Cardiac muscle cell (in vitro differentiated cells and primary cell): ENCODE data around the gene ANKRD9. TPM values are rescaled to one million over a fixed set of nuclear protein-coding genes. Genes with fewer than 3 reads are reported as not detected.

Experiments
- DNase-seq, 2 donors: peaks; one replicate each; pipeline versions ENCODE4 v3.0.0 to v3.0.0-alpha.2; 2010 to 2017; ENCODE audit warnings: low read depth in 1 of 2, low spot score in 1 of 2
- H3K27ac ChIP-seq: fragments of 200-600 bp; sonication (generic); 2 replicates; pipeline ENCODE4 v1.5.1; 2016
- H3K27me3 ChIP-seq: fragments of 200-600 bp; sonication (generic); 2 replicates; pipeline ENCODE4 v1.6.0; 2016; ENCODE audit warnings: control low read depth
- H3K36me3 ChIP-seq: fragments of 200-600 bp; sonication (generic); 2 replicates; pipeline ENCODE4 v1.5.1; 2016; ENCODE audit warnings: control low read depth
- H3K4me1 ChIP-seq: fragments of 200-600 bp; sonication (generic); 2 replicates; pipeline ENCODE4 v1.8.1; 2017; ENCODE audit warnings: low read depth, mild to moderate bottlenecking, mixed run types
- H3K4me3 ChIP-seq: fragments of 200-600 bp; sonication (generic); 2 replicates; pipeline ENCODE4 v1.5.1; 2016; ENCODE audit warnings: mild to moderate bottlenecking
- H3K9me3 ChIP-seq: fragments of 200-600 bp; sonication (generic); 2 replicates; pipeline ENCODE4 v1.5.1; 2017; ENCODE audit warnings: low read depth, mild to moderate bottlenecking, control low read depth
- CTCF ChIP-seq: IDR thresholded peaks from 2 replicates; pipeline ENCODE4 v1.5.1; 2012; ENCODE audit warnings: low read depth, mild to moderate bottlenecking, low read length
- polyA plus RNA-seq: library from polyadenylated mRNA; unstranded; fragments of >200 nt; fragmentation: Nextera tagmentation; extraction: Ambion mirVana; gene quantifications from 2 replicates; pipeline ENCODE4 v1.2.1, GENCODE V29; 2016
- total RNA-seq: library from RNA; depleted of rRNA; stranded (reverse); fragments of >200 nt; gene quantifications from 2 replicates; pipeline ENCODE4 v1.2.3, GENCODE V29; 2016

ANKRD9 gene
- total and polyA plus RNA-seq, 2 experiments from 2014 or later, result 93.1 to 99.9 TPM

DNA sequence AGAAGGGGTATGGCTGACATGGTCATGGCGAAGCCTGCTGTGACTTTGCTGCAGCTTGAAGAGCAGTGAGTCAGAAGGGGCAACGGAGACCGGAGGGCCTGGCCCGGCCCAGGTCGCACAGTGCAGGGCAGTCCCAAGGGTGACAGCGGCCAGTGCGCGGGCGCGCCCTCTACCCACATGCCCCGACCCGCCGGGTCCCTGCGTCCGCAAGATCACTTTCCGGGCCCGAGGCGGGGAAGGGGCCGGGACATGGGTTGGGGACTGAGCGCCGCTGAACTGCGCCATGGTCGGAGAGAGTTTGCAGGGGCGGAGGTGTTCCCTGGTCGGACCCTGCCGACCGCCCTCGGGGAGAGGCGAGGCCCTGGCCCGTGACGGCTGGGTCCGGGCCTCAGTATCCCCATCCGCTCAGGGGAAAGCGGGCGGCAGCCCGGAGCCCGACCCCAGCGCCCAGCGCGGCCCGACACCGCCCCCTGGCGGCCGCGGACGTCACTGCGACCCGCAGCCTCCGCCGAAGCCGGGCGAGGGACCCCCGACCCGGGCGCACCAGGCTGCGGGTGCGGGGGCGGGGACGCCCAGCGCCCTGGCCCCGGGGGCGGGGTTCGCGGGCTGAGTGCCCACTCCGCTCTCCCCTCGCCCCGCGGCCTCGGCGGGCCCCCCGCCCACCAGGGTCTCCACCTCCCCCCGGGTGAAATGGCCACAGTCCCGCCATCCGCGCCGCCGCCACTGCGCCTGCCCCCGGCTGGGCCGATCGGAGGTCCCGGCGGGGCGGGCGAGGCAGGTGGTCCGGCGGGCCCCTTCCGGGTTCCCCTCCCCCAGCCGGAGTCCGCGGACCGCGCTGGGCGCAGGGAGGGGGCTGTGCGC is 7.2 kb upstream of the ANKRD9 start:
- peak; percentile 61 for TF ChIP-seq CTCF
- no peaks in the 10 kb centered on the region for H3K36me3 ChIP-seq
- peak overlapping the region; percentile 86 for H3K4me3 ChIP-seq
- no peaks in the 10 kb centered on the region for H3K4me1 ChIP-seq
- H3K27ac ChIP-seq, result no peak overlapping the region
- DNase-seq, result peak in 1 of 2 donors; percentile 79
- no peaks in the 10 kb centered on the region for H3K9me3 ChIP-seq
- H3K27me3 ChIP-seq, result no peaks in the 10 kb centered on the region

DNA sequence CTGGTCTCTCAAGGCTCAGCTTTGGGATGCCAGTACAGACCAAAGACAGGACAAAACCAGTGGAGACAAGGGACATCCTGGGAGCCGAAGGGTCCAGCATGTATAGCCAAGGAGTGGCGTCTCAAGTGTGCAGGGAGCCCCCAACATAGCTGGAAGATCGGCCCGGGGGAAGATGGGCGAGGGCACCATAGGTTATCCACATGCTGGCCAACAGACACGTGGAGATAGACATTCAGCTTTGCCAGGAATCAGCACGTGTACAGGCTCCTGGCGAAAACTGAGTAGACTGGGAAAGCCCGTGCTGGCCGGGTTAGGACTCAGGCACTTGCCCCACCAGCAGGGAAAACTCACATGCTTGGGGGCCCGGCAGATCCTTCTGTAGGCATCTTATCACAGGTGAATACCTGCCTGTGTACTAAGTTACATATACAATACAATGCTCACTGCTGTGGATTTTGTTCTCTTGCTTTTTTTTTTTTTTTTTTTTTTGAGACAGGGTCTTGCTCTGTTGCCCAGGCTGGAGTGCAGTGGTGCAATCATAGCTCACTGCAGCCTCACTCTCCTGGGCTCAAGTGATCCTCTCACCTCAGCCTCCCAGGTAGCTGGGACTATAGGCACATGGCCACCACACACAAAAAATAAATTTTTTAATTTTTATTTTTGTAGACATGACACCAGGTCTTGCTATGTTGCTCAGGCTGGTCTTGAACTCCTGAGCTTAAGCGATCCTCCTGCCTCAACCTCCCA is 5.6 kb upstream of the ANKRD9 start:
- no peak overlapping the region for H3K27ac ChIP-seq

GRCh38 chr14:102513899-102514772 is 4.6 kb upstream of the ANKRD9 start:
- H3K27ac ChIP-seq, result no peak overlapping the region
- H3K4me1 ChIP-seq, result peaks cover 3% of the 10 kb centered on the region
- no peak for DNase-seq
- H3K4me3 ChIP-seq, result no peak overlapping the region
- no peaks in the 10 kb centered on the region for H3K27me3 ChIP-seq
- no peaks in the 10 kb centered on the region for H3K36me3 ChIP-seq
- no peak for TF ChIP-seq CTCF
- H3K9me3 ChIP-seq, result no peaks in the 10 kb centered on the region

More for the DNA sequence above, 5.6 kb upstream of the ANKRD9 start:
- H3K27me3 ChIP-seq, result no peaks in the 10 kb centered on the region
- no peaks in the 10 kb centered on the region for H3K36me3 ChIP-seq
- no peak overlapping the region for H3K4me3 ChIP-seq
- TF ChIP-seq CTCF, result no peak
- H3K4me1 ChIP-seq, result peaks cover 3% of the 10 kb centered on the region
- no peak for DNase-seq
- H3K9me3 ChIP-seq, result no peaks in the 10 kb centered on the region

DNA sequence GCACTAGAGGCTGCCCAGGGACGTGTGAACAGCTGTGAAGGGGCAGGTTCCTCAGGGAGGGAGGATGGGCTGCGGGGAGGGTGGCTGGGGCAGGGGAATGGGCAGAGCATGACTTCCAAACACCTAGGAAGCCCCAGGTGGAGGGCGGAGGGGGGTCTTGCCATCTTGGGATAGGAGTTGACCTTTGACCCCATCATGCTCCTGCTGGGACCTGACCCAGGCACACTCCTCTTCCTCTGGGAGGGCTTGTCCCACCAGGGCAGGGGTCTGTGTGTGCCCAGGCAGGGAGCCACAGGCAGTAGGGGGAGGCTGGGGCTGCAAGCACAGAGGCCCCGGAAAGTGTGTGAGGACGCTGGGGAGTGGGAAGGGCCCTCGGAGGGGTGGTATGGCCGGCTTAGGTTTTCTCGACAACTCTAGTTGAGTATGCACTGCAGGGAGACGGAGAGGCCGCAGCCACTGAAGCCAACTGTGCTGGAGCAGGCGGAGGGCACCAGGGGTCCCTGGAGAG is 3.3 kb upstream of the ANKRD9 start:
- H3K9me3 ChIP-seq, result no peaks in the 10 kb centered on the region
- no peak overlapping the region for H3K4me3 ChIP-seq
- DNase-seq, result no peak
- TF ChIP-seq CTCF, result no peak
- H3K36me3 ChIP-seq, result no peaks in the 10 kb centered on the region
- H3K4me1 ChIP-seq, result peaks cover 3% of the 10 kb centered on the region
- no peaks in the 10 kb centered on the region for H3K27me3 ChIP-seq
- no peak overlapping the region for H3K27ac ChIP-seq

DNA sequence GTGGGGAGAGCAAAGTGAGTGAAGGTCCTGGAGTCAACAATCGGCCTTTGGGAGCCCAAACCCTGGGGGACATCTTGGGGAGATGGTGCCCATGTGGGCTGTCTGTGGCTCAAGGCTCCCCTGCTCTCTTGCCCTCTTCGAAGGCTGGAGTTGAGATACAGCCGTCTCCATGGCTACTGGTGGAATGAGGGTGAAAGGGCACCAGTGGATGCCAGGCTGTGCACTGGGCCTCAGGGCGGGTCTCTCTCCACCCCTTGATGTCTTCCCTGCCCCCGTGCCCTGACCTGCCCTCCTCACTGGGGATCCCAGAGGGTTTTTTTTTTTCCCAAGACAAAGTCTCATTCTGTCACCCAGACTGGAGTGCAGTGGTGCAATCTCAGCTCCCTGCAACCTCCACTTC is 2.0 kb upstream of the ANKRD9 start:
- no peak for DNase-seq
- peaks cover 3% of the 10 kb centered on the region for H3K4me1 ChIP-seq
- H3K9me3 ChIP-seq, result no peaks in the 10 kb centered on the region
- peaks cover 4% of the 10 kb centered on the region for H3K36me3 ChIP-seq
- no peak overlapping the region for H3K4me3 ChIP-seq
- H3K27ac ChIP-seq, result no peak overlapping the region
- H3K27me3 ChIP-seq, result no peaks in the 10 kb centered on the region
- no peak for TF ChIP-seq CTCF
